ENCODE measurements around the gene CDHR2. TPM values are rescaled to one million over a fixed set of nuclear protein-coding genes. Genes with fewer than 3 reads are reported as not detected.

Gene CDHR2
- total RNA-seq, 1 donor from 2014 or later: 1.6 TPM

GRCh38 chr5:176611435-176611834 is 62.3 kb downstream of the CDHR2 start:
- Mint-ChIP-seq H3K27me3 (peaks cover 58% of the 10 kb centered on the region), H3K9me3 (ENCODE audit: low read depth) (no peaks in the 10 kb centered on the region), H3K27ac (no peak overlapping the region), H3K36me3 (ENCODE audit: insufficient read depth) (no peaks in the 10 kb centered on the region), H3K4me3 (ENCODE audit: low read depth) (no peak overlapping the region), H3K4me1 (ENCODE audit: low read depth) (peaks cover 6% of the 10 kb centered on the region)
- DNase-seq (ENCODE audit: low spot score, unreplicated experiment): peak; percentile 78
- TF ChIP-seq, protein P1, sequence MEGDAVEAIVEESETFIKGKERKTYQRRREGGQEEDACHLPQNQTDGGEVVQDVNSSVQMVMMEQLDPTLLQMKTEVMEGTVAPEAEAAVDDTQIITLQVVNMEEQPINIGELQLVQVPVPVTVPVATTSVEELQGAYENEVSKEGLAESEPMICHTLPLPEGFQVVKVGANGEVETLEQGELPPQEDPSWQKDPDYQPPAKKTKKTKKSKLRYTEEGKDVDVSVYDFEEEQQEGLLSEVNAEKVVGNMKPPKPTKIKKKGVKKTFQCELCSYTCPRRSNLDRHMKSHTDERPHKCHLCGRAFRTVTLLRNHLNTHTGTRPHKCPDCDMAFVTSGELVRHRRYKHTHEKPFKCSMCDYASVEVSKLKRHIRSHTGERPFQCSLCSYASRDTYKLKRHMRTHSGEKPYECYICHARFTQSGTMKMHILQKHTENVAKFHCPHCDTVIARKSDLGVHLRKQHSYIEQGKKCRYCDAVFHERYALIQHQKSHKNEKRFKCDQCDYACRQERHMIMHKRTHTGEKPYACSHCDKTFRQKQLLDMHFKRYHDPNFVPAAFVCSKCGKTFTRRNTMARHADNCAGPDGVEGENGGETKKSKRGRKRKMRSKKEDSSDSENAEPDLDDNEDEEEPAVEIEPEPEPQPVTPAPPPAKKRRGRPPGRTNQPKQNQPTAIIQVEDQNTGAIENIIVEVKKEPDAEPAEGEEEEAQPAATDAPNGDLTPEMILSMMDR (IDR thresholded peaks at IDR 0.05; ENCODE audit: unreplicated experiment): no peak

- no peak overlapping the region for H3K4me3 Mint-ChIP-seq (ENCODE audit: low read depth)
- H3K36me3 Mint-ChIP-seq (ENCODE audit: insufficient read depth): no peaks in the 10 kb centered on the region
- no peaks in the 10 kb centered on the region for H3K9me3 Mint-ChIP-seq (ENCODE audit: low read depth)
- H3K4me1 Mint-ChIP-seq (ENCODE audit: low read depth): peaks cover 6% of the 10 kb centered on the region
- peaks cover 63% of the 10 kb centered on the region for H3K27me3 Mint-ChIP-seq
- DNase-seq (ENCODE audit: low spot score, unreplicated experiment): no peak
- H3K27ac Mint-ChIP-seq: no peak overlapping the region
- TF ChIP-seq, protein P1 (IDR thresholded peaks at IDR 0.05; ENCODE audit: unreplicated experiment): no peak
Measured at GRCh38 chr5:176612008-176612407, 62.9 kb downstream of the CDHR2 start.

DNA sequence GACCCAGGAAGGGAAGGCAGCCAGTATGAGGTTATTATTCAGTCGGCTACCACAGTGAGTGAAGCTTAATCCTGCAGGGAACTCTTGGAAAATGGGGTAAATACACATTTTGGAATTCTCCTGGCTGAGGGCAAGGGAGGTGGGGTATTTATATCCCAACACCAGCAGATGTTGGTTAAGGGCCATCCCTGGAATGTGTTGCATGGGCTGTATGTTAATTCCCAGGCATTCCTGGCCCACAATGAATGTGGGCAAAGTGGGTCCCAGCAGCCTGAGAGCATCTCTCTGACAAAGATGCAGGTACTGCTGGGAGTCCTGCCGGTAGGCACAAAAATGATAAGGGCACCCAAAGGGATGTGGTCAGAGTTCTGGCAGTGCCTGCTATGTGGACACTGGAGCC is 63.7 kb downstream of the CDHR2 start:
- TF ChIP-seq, protein P1 (IDR thresholded peaks at IDR 0.05; ENCODE audit: unreplicated experiment): no peak
- Mint-ChIP-seq H3K36me3 (ENCODE audit: insufficient read depth) (no peaks in the 10 kb centered on the region), H3K27me3 (peaks cover 72% of the 10 kb centered on the region), H3K4me3 (ENCODE audit: low read depth) (no peak overlapping the region), H3K9me3 (ENCODE audit: low read depth) (no peaks in the 10 kb centered on the region), H3K4me1 (ENCODE audit: low read depth) (peaks cover 6% of the 10 kb centered on the region), H3K27ac (no peak overlapping the region)
- no peak for DNase-seq (ENCODE audit: low spot score, unreplicated experiment)

- Mint-ChIP-seq H3K9me3 (ENCODE audit: low read depth) (no peaks in the 10 kb centered on the region), H3K4me1 (ENCODE audit: low read depth) (no peaks in the 10 kb centered on the region), H3K4me3 (ENCODE audit: low read depth) (no peak overlapping the region), H3K27ac (no peak overlapping the region), H3K27me3 (peaks cover 82% of the 10 kb centered on the region), H3K36me3 (ENCODE audit: insufficient read depth) (no peaks in the 10 kb centered on the region)
- TF ChIP-seq, protein P1 (IDR thresholded peaks at IDR 0.05; ENCODE audit: unreplicated experiment): no peak
- no peak for DNase-seq (ENCODE audit: low spot score, unreplicated experiment)
Measured at GRCh38 chr5:176614805-176615478, 65.8 kb downstream of the CDHR2 start.

GRCh38 chr5:176616511-176616910 is 67.4 kb downstream of the CDHR2 start:
- no peaks in the 10 kb centered on the region for H3K36me3 Mint-ChIP-seq (ENCODE audit: insufficient read depth)
- no peaks in the 10 kb centered on the region for H3K4me1 Mint-ChIP-seq (ENCODE audit: low read depth)
- no peak for DNase-seq (ENCODE audit: low spot score, unreplicated experiment)
- TF ChIP-seq, protein P1 (IDR thresholded peaks at IDR 0.05; ENCODE audit: unreplicated experiment): no peak
- H3K27ac Mint-ChIP-seq: no peak overlapping the region
- H3K9me3 Mint-ChIP-seq (ENCODE audit: low read depth): no peaks in the 10 kb centered on the region
- no peak overlapping the region for H3K4me3 Mint-ChIP-seq (ENCODE audit: low read depth)
- H3K27me3 Mint-ChIP-seq: peaks cover 90% of the 10 kb centered on the region
